Measurements from ENCODE around the gene ARL5A. TPM values are rescaled to one million over a fixed set of nuclear protein-coding genes. Genes with fewer than 3 reads are reported as not detected.

ARL5A gene
- total RNA-seq, 1 donor from 2014 or later = 49.2 TPM

- DNase-seq (ENCODE audit: extremely low read depth, low read depth, low spot score) = no peak
These were observed 57.2 kb downstream of the ARL5A start for GRCh38 chr2:151770995-151771394.

- no peak for DNase-seq (ENCODE audit: extremely low read depth, low read depth, low spot score)
These were observed 58.6 kb downstream of the ARL5A start for GRCh38 chr2:151769606-151770005.

- DNase-seq (ENCODE audit: extremely low read depth, low read depth, low spot score) = no peak
These were observed 60.7 kb downstream of the ARL5A start for GRCh38 chr2:151767536-151767935.

GRCh38 chr2:151766437-151767153 is 61.6 kb downstream of the ARL5A start:
- DNase-seq (ENCODE audit: extremely low read depth, low read depth, low spot score) = no peak

GRCh38 chr2:151765760-151766410 is 62.3 kb downstream of the ARL5A start:
- no peak for DNase-seq (ENCODE audit: extremely low read depth, low read depth, low spot score)

- no peak for DNase-seq (ENCODE audit: extremely low read depth, low read depth, low spot score)
These were observed 65.5 kb downstream of the ARL5A start for GRCh38 chr2:151762694-151763093.

- DNase-seq (ENCODE audit: extremely low read depth, low read depth, low spot score) = no peak
These were observed 66.5 kb downstream of the ARL5A start for GRCh38 chr2:151761687-151762086.

GRCh38 chr2:151761193-151761592 is 67.0 kb downstream of the ARL5A start:
- DNase-seq (ENCODE audit: extremely low read depth, low read depth, low spot score) = no peak

- no peak for DNase-seq (ENCODE audit: extremely low read depth, low read depth, low spot score)
These were observed 68.0 kb downstream of the ARL5A start for GRCh38 chr2:151760139-151760650.

- no peak for DNase-seq (ENCODE audit: extremely low read depth, low read depth, low spot score)
These were observed 69.5 kb downstream of the ARL5A start for GRCh38 chr2:151758744-151759143.

GRCh38 chr2:151757861-151758260 is 70.4 kb downstream of the ARL5A start:
- DNase-seq (ENCODE audit: extremely low read depth, low read depth, low spot score) = no peak

- DNase-seq (ENCODE audit: extremely low read depth, low read depth, low spot score) = no peak
These were observed 71.4 kb downstream of the ARL5A start for GRCh38 chr2:151756820-151757219.

GRCh38 chr2:151754253-151754897 is 73.8 kb downstream of the ARL5A start:
- no peak for DNase-seq (ENCODE audit: extremely low read depth, low read depth, low spot score)

GRCh38 chr2:151753540-151753939 is 74.7 kb downstream of the ARL5A start:
- DNase-seq (ENCODE audit: extremely low read depth, low read depth, low spot score) = no peak

Other genes starting within 250 kb of the ARL5A start
- gene NEB, start 93.9 kb downstream of the ARL5A start, total RNA-seq = 0.44 and 1.5 TPM in 2 replicates